Measurements from ENCODE around the gene PAGR1. TPM values are rescaled to one million over a fixed set of nuclear protein-coding genes. Genes with fewer than 3 reads are reported as not detected.
A peak's percentile ranks its signal among the peaks of the same experiment; 100 is the strongest.

PAGR1 gene
- total and polyA plus RNA-seq, 2 of the 4 experiments (the other 2 are of a cell fraction), result 10.6 to 22.1 TPM

DNA sequence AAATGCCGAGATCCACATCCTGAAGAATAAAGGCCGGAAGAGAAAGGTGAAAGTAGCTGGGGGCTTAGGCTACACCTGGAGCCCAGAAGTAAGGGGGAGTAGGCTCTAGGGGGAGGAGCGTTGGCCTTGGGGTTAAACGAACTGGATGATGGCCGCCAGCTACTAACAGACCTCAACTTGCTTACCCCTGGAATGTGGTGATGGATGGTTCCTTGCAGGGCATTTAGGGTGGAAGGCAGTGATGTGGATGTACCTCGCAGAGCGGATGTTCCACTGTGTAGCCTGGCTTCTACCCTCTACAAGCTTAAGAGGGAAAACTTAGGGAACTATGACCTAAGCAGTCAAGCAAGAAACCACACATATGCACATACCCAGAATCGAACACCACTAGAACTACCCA is 11.9 kb upstream of the PAGR1 start:
- H3K36me3 ChIP-seq (ENCODE audit: control insufficient read depth, insufficient read depth, low read length), result peaks cover 27% of the 10 kb centered on the region
- DNase-seq (no peak), ATAC-seq (ENCODE audit: low read depth) (no peak)
- no peak overlapping the region for H4K5ac ChIP-seq (ENCODE audit: low read depth, low read length)
- no peak overlapping the region for H3K9ac ChIP-seq (ENCODE audit: low read depth, low read length)
- H3K14ac ChIP-seq (replicated peaks; ENCODE audit: low read depth, low read length), result no peak overlapping the region
- BruUV-seq (replicated peaks), result no TSS peak
- peak overlapping the region; percentile 43; the same call in 1 of the 2 replicates for H2AK5ac ChIP-seq (ENCODE audit: low read depth, low read length)
- ChIA-PET CTCF (interaction anchor here (1.3 kb wide), 1 partner anchor 13 kb away, joined by 3 read pairs; the partner anchor contains the start of gene KIF22), POLR2A (ENCODE audit: unreplicated experiment) (interaction anchor here (0.6 kb wide), 1 partner anchor 104 kb away, joined by 3 read pairs; no protein-coding TSS in a partner anchor)
- no peak overlapping the region for H3K56ac ChIP-seq (ENCODE audit: extremely low read depth, insufficient read depth, low read length)
- H4K20me1 ChIP-seq (ENCODE audit: insufficient read depth, low read length), result peaks cover 14% of the 10 kb centered on the region
- H2AK9ac ChIP-seq (replicated peaks; ENCODE audit: low read depth, low read length, poor library complexity), result peak overlapping the region; percentile 77
- no peak for TF ChIP-seq NFE2L2 (IDR thresholded peaks at IDR 0.05; ENCODE audit: low read depth, low read length)
- no peak for TF ChIP-seq USF2 (IDR thresholded peaks at IDR 0.05; ENCODE audit: low read depth, low read length)
- no peak for TF ChIP-seq BHLHE40 (IDR thresholded peaks at IDR 0.05; ENCODE audit: low read depth, low read length)
- no peak for TF ChIP-seq RCOR1 (IDR thresholded peaks at IDR 0.05; ENCODE audit: insufficient replicate concordance, low read length)
- no peak for TF ChIP-seq MAFK (IDR thresholded peaks at IDR 0.05; ENCODE audit: low read depth, low read length)
- no peak for TF ChIP-seq CHD1 (IDR thresholded peaks at IDR 0.05; ENCODE audit: low read depth, low read length)
- no peak for TF ChIP-seq RAD21 (IDR thresholded peaks at IDR 0.05; ENCODE audit: low read length)
- TF ChIP-seq MAZ (IDR thresholded peaks at IDR 0.05; ENCODE audit: borderline replicate concordance, low read depth, low read length), result no peak
- TF ChIP-seq ELK1 (IDR thresholded peaks at IDR 0.05; ENCODE audit: borderline replicate concordance, low read depth, low read length), result no peak
- no peak for TF ChIP-seq MXI1 (IDR thresholded peaks at IDR 0.05; ENCODE audit: borderline replicate concordance, low read depth, low read length)
- no peak for TF ChIP-seq RFX5 (IDR thresholded peaks at IDR 0.05; ENCODE audit: low read depth, low read length)
- no peaks in the 10 kb centered on the region for H3K9me3 ChIP-seq (ENCODE audit: control insufficient read depth, insufficient read depth, low read length)
- in situ Hi-C loops (cut with MboI; ENCODE audit: low sequenced_read_pairs), result no loop called here
- no peak overlapping the region for H3K27ac ChIP-seq (ENCODE audit: insufficient read depth, low read length)
- peaks cover 7 to 31% of the 10 kb centered on the region in 2 experiments; a peak in 3 of 4 replicates for H3K79me1 ChIP-seq (ENCODE audit: low read depth in 1 of 2, low read length in 2 of 2)
- no peaks in the 10 kb centered on the region for H3K27me3 ChIP-seq (ENCODE audit: control insufficient read depth, insufficient read depth, low read length)
- peak overlapping the region in 1 of 2 experiments; percentile 36; a peak in 3 of 4 replicates for H4K8ac ChIP-seq (ENCODE audit: low read depth in 2 of 2, low read length in 2 of 2)
- no peak overlapping the region for H2BK120ac ChIP-seq (ENCODE audit: low read depth, low read length)
- H2AFZ ChIP-seq (replicated peaks; ENCODE audit: low read length, poor library complexity), result no peak overlapping the region
- WGBS, 2 experiments (ENCODE audit: extremely low coverage in 2 of 2, insufficient read length in 1 of 2), result no CpG with 5 or more reads among the region's 8 CpGs
- no peak overlapping the region for H3K18ac ChIP-seq (ENCODE audit: low read depth, low read length)
- peaks cover 10% of the 10 kb centered on the region for H3K4me1 ChIP-seq (ENCODE audit: control insufficient read depth, insufficient read depth, low read length)
- 0 out of 2 replicates have a peak, but pooled peaks cover 3% of the 10 kb centered on the region for H3K9me1 ChIP-seq (ENCODE audit: insufficient read depth, low read length)
- H3K4ac ChIP-seq (ENCODE audit: low read depth, low read length), result peak overlapping the region; percentile 7; the same call in 1 of the 2 replicates
- intact Hi-C loops (cut with micrococcal nuclease), result no loop called here
- no peak overlapping the region for H3K4me2 ChIP-seq (ENCODE audit: low read depth, low read length)
- dilution Hi-C loops (cut with HindIII; ENCODE audit: low sequenced_read_pairs, unreplicated experiment), result no loop called here
- H2BK15ac ChIP-seq (ENCODE audit: low read depth, low read length), result no peak overlapping the region
- H2BK5ac ChIP-seq (ENCODE audit: low read depth, low read length, poor library complexity, severe bottlenecking), result no peak overlapping the region
- no peak overlapping the region for H2BK20ac ChIP-seq (ENCODE audit: low read depth, low read length)
- H4K91ac ChIP-seq (ENCODE audit: insufficient read depth, low read depth, low read length), result no peak overlapping the region
- H3K23ac ChIP-seq (ENCODE audit: low read depth, low read length), result 0 out of 2 replicates have a peak overlapping the region, but pooled peaks have one; percentile 9
- H3K4me3 ChIP-seq (ENCODE audit: insufficient read depth, low read depth, low read length), result no peak overlapping the region
